ENCODE data around the gene ZSWIM2.

Gene ZSWIM2

GRCh38 chr2:186881660-186882059 lies 32.7 kb upstream of the ZSWIM2 start:
- no peak for TF ChIP-seq JUND (IDR thresholded peaks at IDR 0.05; ENCODE audit: low read depth)
- no peak for DNase-seq (ENCODE audit: low read depth in 1 of 2, low spot score in 1 of 2)
- in situ Hi-C loops (cut with HindIII; ENCODE audit: low pct_unique_long_range_greater_than_20kb, low sequenced_read_pairs), result no loop called here

GRCh38 chr2:186879312-186879711 lies 30.3 kb upstream of the ZSWIM2 start:
- in situ Hi-C loops (cut with HindIII; ENCODE audit: low pct_unique_long_range_greater_than_20kb, low sequenced_read_pairs), result no loop called here
- no peak for DNase-seq (ENCODE audit: low read depth in 1 of 2, low spot score in 1 of 2)
- no peak for TF ChIP-seq JUND (IDR thresholded peaks at IDR 0.05; ENCODE audit: low read depth)

- in situ Hi-C loops (cut with HindIII; ENCODE audit: low pct_unique_long_range_greater_than_20kb, low sequenced_read_pairs), result no loop called here
- no peak for DNase-seq (ENCODE audit: low read depth in 1 of 2, low spot score in 1 of 2)
- no peak for TF ChIP-seq JUND (IDR thresholded peaks at IDR 0.05; ENCODE audit: low read depth)
Measured at GRCh38 chr2:186874713-186875112, 25.7 kb upstream of the ZSWIM2 start.

GRCh38 chr2:186871881-186872280 lies 22.9 kb upstream of the ZSWIM2 start:
- in situ Hi-C loops (cut with HindIII; ENCODE audit: low pct_unique_long_range_greater_than_20kb, low sequenced_read_pairs), result no loop called here
- TF ChIP-seq JUND (IDR thresholded peaks at IDR 0.05; ENCODE audit: low read depth), result no peak
- DNase-seq (ENCODE audit: low read depth in 1 of 2, low spot score in 1 of 2), result no peak

GRCh38 chr2:186868344-186868743 lies 19.4 kb upstream of the ZSWIM2 start:
- in situ Hi-C loops (cut with HindIII; ENCODE audit: low pct_unique_long_range_greater_than_20kb, low sequenced_read_pairs), result no loop called here
- no peak for DNase-seq (ENCODE audit: low read depth in 1 of 2, low spot score in 1 of 2)
- TF ChIP-seq JUND (IDR thresholded peaks at IDR 0.05; ENCODE audit: low read depth), result no peak

GRCh38 chr2:186862869-186863709 lies 14.1 kb upstream of the ZSWIM2 start:
- DNase-seq (ENCODE audit: low read depth in 1 of 2, low spot score in 1 of 2), result peak in 1 of 2 experiments; percentile 42
- no peak for TF ChIP-seq JUND (IDR thresholded peaks at IDR 0.05; ENCODE audit: low read depth)
- in situ Hi-C loops (cut with HindIII; ENCODE audit: low pct_unique_long_range_greater_than_20kb, low sequenced_read_pairs), result no loop called here

- TF ChIP-seq JUND (IDR thresholded peaks at IDR 0.05; ENCODE audit: low read depth), result no peak
- in situ Hi-C loops (cut with HindIII; ENCODE audit: low pct_unique_long_range_greater_than_20kb, low sequenced_read_pairs), result no loop called here
- DNase-seq (ENCODE audit: low read depth in 1 of 2, low spot score in 1 of 2), result no peak
Measured at GRCh38 chr2:186855216-186855615, 6.2 kb upstream of the ZSWIM2 start.

- in situ Hi-C loops (cut with HindIII; ENCODE audit: low pct_unique_long_range_greater_than_20kb, low sequenced_read_pairs), result no loop called here
- TF ChIP-seq JUND (IDR thresholded peaks at IDR 0.05; ENCODE audit: low read depth), result no peak
- DNase-seq (ENCODE audit: low read depth in 1 of 2, low spot score in 1 of 2), result no peak
Measured at GRCh38 chr2:186853951-186854350, 5.0 kb upstream of the ZSWIM2 start.

GRCh38 chr2:186852508-186852907 lies 3.5 kb upstream of the ZSWIM2 start:
- no peak for DNase-seq (ENCODE audit: low read depth in 1 of 2, low spot score in 1 of 2)
- no peak for TF ChIP-seq JUND (IDR thresholded peaks at IDR 0.05; ENCODE audit: low read depth)
- in situ Hi-C loops (cut with HindIII; ENCODE audit: low pct_unique_long_range_greater_than_20kb, low sequenced_read_pairs), result no loop called here

GRCh38 chr2:186842373-186842772 lies 6.6 kb downstream of the ZSWIM2 start:
- no peak for DNase-seq (ENCODE audit: low read depth in 1 of 2, low spot score in 1 of 2)
- TF ChIP-seq JUND (IDR thresholded peaks at IDR 0.05; ENCODE audit: low read depth), result no peak
- in situ Hi-C loops (cut with HindIII; ENCODE audit: low pct_unique_long_range_greater_than_20kb, low sequenced_read_pairs), result no loop called here

GRCh38 chr2:186841940-186842339 lies 7.0 kb downstream of the ZSWIM2 start:
- DNase-seq (ENCODE audit: low read depth in 1 of 2, low spot score in 1 of 2), result no peak

GRCh38 chr2:186835628-186836027 lies 13.3 kb downstream of the ZSWIM2 start:
- no peak for TF ChIP-seq JUND (IDR thresholded peaks at IDR 0.05; ENCODE audit: low read depth)
- in situ Hi-C loops (cut with HindIII; ENCODE audit: low pct_unique_long_range_greater_than_20kb, low sequenced_read_pairs), result no loop called here
- DNase-seq (ENCODE audit: low read depth in 1 of 2, low spot score in 1 of 2), result no peak

More at GRCh38 chr2:186841940-186842339, 7.0 kb downstream of the ZSWIM2 start:
- in situ Hi-C loops (cut with HindIII; ENCODE audit: low pct_unique_long_range_greater_than_20kb, low sequenced_read_pairs), result no loop called here
- no peak for TF ChIP-seq JUND (IDR thresholded peaks at IDR 0.05; ENCODE audit: low read depth)

- in situ Hi-C loops (cut with HindIII; ENCODE audit: low pct_unique_long_range_greater_than_20kb, low sequenced_read_pairs), result no loop called here
- TF ChIP-seq JUND (IDR thresholded peaks at IDR 0.05; ENCODE audit: low read depth), result no peak
- DNase-seq (ENCODE audit: low read depth in 1 of 2, low spot score in 1 of 2), result no peak
Measured at GRCh38 chr2:186827862-186828492, 21.0 kb downstream of the ZSWIM2 start.
